ES-I3 (cell line): Measurements from ENCODE around the gene CTR9.

ENCODE experiments used
- H3K36me3 ChIP-seq: 2 replicates; pipeline ENCODE4 v1.6.1; 2013; ENCODE audit warnings: mild to moderate bottlenecking, low read length, control low read depth, moderate library complexity; ENCODE audit not compliant: insufficient read depth
- H3K4me1 ChIP-seq: 2 replicates; pipeline ENCODE4 v1.6.1; 2013; ENCODE audit warnings: mild to moderate bottlenecking, control low read depth, low read length; ENCODE audit not compliant: insufficient read depth
- H3K9ac ChIP-seq: 2 replicates; pipeline ENCODE4 v1.6.1; 2013; ENCODE audit warnings: low read depth, mild to moderate bottlenecking, low read length, moderate library complexity
- H3K9me3 ChIP-seq: 2 replicates; pipeline ENCODE4 v1.6.1; 2013; ENCODE audit warnings: mild to moderate bottlenecking, low read length, moderate library complexity; ENCODE audit not compliant: control insufficient read depth, insufficient read depth

CTR9 gene

GRCh38 chr11:10728154-10728553 is 22.9 kb upstream of the CTR9 start:
- H3K9ac ChIP-seq, result no peak overlapping the region
- H3K4me1 ChIP-seq, result 0 out of 2 replicates have a peak, but pooled peaks cover 2% of the 10 kb centered on the region
- no peaks in the 10 kb centered on the region for H3K36me3 ChIP-seq
- H3K9me3 ChIP-seq, result no peaks in the 10 kb centered on the region; the same call in 1 of the 2 replicates

- Histone ChIP-seq H3K4me1 (0 out of 2 replicates have a peak, but pooled peaks cover 2% of the 10 kb centered on the region), H3K36me3 (no peaks in the 10 kb centered on the region), H3K9me3 (no peaks in the 10 kb centered on the region; the same call in 1 of the 2 replicates), H3K9ac (peak overlapping the region; percentile 80)
Observed at GRCh38 chr11:10728789-10729472, 22.1 kb upstream of the CTR9 start.

DNA sequence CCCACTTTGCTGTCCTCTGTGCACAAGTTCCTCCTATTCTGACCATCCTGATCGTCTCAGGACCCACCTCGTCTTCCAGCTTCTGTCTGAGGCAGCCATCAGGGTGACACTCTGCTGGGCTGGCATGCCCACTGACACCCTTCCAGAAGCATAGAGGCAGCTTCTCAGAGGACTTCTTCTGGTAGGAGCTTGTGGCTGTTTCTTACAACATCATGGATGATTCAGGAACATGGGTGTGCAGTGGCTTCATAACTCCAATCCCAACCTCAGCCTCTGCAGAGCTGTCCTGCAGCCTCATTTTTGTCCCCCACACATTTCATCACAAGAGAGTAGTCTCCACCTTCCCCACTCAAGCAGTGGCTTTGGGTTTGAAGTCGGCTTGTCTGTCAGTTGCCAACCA is 20.9 kb upstream of the CTR9 start:
- H3K4me1 ChIP-seq, result 0 out of 2 replicates have a peak, but pooled peaks cover 2% of the 10 kb centered on the region
- no peaks in the 10 kb centered on the region for H3K36me3 ChIP-seq
- no peaks in the 10 kb centered on the region; the same call in 1 of the 2 replicates for H3K9me3 ChIP-seq
- no peak overlapping the region for H3K9ac ChIP-seq

DNA sequence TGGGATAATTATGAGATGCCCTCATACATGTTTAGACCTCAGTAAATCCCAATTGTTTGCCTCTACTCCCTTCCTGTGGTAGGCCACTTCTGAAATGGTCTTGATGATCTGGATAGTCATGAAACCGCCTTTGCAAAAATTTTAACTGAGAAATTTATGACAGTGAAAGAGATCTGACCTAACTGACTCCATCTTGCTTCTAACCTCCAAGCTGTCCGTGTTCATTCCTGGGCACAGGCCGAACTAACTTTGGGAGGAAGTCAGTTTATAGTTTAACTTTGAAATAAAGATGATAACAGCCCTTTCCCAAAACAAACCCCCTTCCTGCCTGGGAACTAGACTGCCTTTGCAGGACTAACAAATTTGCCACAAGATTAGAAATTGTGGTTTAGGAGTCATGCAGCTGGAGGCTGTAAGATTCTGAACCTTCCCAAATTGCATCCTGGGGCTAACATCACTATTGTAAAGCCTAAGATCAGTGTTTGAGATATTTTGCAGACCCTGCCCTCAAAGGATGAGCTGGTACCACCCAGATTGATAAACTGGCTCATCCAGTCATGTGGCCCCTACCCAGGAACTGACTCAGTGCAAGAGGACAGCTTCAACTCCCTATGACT is 19.9 kb upstream of the CTR9 start:
- Histone ChIP-seq H3K9ac (no peak overlapping the region), H3K4me1 (peaks cover 2% of the 10 kb centered on the region; the same call in 1 of the 2 replicates), H3K36me3 (no peaks in the 10 kb centered on the region), H3K9me3 (no peaks in the 10 kb centered on the region; the same call in 1 of the 2 replicates)

DNA sequence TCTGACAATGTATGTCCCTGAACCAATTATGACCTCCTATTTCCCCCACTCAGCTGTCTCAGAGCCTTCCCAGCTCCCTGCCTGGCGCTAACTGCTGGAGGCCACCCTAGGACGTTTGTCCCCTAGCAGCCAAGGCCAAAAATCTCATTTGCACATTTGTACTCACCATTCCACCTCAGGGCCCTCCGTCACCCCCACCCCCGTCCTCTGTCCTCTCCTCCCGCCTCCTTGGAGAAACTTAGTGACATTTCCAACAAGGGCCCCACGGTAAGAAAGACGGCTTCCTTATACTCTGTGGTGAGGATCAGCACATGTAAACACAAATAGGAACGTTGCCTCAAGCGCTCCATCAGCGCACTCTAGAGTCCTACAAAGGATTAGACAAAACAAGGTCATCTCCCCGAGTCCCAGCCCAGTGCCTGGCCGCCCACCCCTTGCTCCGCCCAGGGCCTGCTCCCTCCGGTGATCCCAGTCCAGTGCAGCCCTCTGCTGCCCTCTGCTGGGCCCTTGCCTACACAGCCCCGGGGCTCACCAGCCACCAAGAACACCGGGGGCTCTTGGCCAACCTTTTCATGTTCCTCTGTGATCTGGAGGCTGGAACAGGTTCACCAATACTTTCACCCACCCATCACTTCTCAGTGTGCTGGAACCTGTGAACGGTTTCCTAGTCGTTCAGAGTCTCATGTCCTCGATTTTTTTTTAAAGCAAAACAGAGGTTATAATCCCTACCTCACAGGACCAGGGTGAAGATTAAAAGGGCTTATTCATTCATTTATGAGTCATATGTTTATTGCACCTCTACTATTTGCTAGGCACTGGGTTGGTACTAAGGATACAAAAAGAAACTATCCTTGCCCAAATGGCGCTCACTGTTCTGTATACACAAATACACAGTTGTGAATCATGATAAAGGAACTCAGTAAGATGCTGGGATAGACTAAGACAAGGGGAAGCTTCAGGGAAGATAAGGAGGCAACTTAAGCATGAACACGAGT is 15.3 kb upstream of the CTR9 start:
- Histone ChIP-seq H3K9me3 (no peaks in the 10 kb centered on the region; the same call in 1 of the 2 replicates), H3K9ac (no peak overlapping the region), H3K36me3 (no peaks in the 10 kb centered on the region), H3K4me1 (no peaks in the 10 kb centered on the region; the same call in 1 of the 2 replicates)

GRCh38 chr11:10742460-10743208 is 8.4 kb upstream of the CTR9 start:
- Histone ChIP-seq H3K36me3 (no peaks in the 10 kb centered on the region), H3K9ac (no peak overlapping the region), H3K9me3 (no peaks in the 10 kb centered on the region), H3K4me1 (no peaks in the 10 kb centered on the region)

DNA sequence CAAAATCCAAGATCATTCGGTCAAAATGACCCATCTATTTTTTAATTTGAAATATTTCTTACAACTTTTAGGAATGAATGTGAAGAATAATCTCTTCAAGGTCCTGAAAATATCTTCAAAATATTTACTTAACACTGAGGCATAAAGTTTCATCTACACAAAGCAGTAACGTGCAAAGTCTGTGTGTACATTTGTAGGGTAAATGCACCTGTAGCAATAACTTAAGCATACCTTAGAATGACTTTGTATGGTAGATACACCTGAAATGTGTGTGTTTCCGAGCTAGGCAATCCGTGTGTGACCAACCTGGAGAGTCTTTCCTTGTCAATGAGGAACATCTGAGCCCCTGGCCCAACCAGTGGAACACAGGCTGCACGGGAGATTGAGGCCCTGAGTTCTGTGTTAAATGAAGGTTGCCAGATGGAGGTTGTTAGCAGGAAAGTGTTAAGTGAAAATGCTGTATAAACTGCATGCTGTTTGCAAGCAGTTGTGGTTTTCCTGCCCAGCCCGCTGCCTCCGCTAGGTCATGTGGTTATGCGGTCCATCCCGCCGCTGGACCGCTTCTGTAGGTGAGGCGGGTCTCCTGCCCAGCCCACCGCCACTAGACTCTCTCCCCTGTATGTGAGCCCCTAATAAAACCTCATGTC is 7.6 kb upstream of the CTR9 start:
- Histone ChIP-seq H3K9ac (no peak overlapping the region), H3K4me1 (no peaks in the 10 kb centered on the region), H3K9me3 (no peaks in the 10 kb centered on the region), H3K36me3 (no peaks in the 10 kb centered on the region)

DNA sequence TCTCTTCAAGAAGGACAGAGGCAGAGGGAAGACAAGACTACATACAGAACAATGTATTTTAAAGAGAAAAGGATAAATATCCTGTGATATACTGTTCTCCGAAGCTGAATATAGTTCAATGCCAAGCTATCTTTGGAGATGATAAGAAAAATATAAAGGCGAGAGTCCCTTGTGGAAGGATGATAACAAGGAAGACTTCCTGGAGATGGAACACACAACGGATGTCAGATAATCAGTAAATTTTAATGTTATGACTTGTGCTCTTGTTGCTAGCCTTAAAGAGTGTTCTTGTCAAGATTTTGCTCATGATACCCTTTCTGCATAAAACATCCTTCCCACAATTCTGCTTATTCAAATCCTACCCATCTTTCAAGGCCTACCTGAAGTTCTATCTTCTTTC is 6.8 kb upstream of the CTR9 start:
- Histone ChIP-seq H3K9ac (no peak overlapping the region), H3K4me1 (no peaks in the 10 kb centered on the region), H3K36me3 (no peaks in the 10 kb centered on the region)

DNA sequence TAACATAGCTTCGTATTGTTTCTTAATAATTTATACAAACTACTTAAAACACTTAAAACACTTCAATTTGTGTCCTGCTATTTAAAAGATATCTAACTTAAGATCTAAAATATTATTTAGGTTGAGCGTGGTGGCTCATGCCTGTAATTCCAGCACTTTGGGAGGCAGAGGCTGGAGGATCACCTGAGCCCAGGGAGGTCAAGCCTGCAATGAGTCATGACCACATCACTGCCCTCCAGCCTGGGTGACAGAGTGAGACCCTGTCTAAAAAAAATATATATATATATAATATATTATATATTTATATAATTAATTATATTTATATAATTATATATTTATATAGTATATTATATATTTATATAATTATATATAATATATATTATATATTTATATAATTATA is 4.2 kb upstream of the CTR9 start:
- Histone ChIP-seq H3K9ac (no peak overlapping the region), H3K9me3 (no peaks in the 10 kb centered on the region), H3K36me3 (no peaks in the 10 kb centered on the region), H3K4me1 (no peaks in the 10 kb centered on the region)

More for the DNA sequence above, 6.8 kb upstream of the CTR9 start:
- no peaks in the 10 kb centered on the region for H3K9me3 ChIP-seq

DNA sequence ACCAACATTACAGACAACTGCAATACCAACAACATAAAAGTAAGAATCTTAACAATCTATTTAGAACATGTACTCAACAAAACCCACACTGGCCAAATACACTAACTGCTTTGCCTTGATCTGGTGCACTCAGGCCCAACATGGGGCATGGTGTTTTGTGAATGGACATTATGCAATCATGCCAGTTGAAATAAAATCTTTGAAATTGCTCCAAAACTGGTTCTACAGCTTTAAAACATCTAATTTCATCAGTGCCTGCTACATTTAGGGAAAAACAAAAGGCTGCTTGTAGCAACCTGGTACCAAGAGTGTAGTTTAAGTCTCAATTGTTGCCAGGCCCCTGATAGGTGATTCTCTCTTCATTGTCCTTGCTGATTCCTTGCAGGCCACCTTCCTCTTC is 3.3 kb upstream of the CTR9 start:
- no peak overlapping the region for H3K9ac ChIP-seq
- H3K36me3 ChIP-seq, result no peaks in the 10 kb centered on the region
- H3K9me3 ChIP-seq, result no peaks in the 10 kb centered on the region
- 0 out of 2 replicates have a peak, but pooled peaks cover 4% of the 10 kb centered on the region for H3K4me1 ChIP-seq

GRCh38 chr11:10749476-10749875 is 1.6 kb upstream of the CTR9 start:
- no peaks in the 10 kb centered on the region for H3K9me3 ChIP-seq
- no peak overlapping the region for H3K9ac ChIP-seq
- H3K4me1 ChIP-seq, result 0 out of 2 replicates have a peak, but pooled peaks cover 4% of the 10 kb centered on the region
- no peaks in the 10 kb centered on the region for H3K36me3 ChIP-seq

DNA sequence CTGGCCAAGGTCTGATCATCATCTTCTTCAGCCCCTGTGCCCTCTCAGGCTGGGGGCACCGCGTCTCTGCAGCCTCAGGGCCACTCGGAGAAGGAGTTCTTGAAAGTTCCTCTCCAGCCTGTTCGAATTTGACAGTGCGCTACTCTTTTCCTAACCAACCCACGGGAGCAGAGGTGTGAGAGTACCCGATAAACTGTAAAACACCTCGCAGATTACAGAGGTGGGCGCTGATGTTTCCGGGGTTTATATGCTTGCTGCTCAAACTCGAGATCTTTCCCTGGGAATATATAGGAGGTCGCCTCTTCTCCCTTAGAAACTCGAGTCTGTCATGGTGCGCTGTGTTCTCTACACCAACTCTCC is 515 bp downstream of the CTR9 start:
- Histone ChIP-seq H3K9me3 (no peaks in the 10 kb centered on the region), H3K36me3 (no peaks in the 10 kb centered on the region), H3K9ac (peak overlapping the region; percentile 93), H3K4me1 (0 out of 2 replicates have a peak, but pooled peaks cover 4% of the 10 kb centered on the region)

- Histone ChIP-seq H3K4me1 (0 out of 2 replicates have a peak, but pooled peaks cover 4% of the 10 kb centered on the region), H3K36me3 (peaks cover 1% of the 10 kb centered on the region; the same call in 1 of the 2 replicates), H3K9ac (peak overlapping the region; percentile 93)
Observed at GRCh38 chr11:10752061-10752460, 1.0 kb downstream of the CTR9 start.

More at GRCh38 chr11:10752061-10752460, 1.0 kb downstream of the CTR9 start:
- no peaks in the 10 kb centered on the region for H3K9me3 ChIP-seq
